Left cardiac atrium (tissue), 4 donors: ENCODE measurements around the gene TF. TPM values are rescaled to one million over a fixed set of nuclear protein-coding genes. Genes with fewer than 3 reads are reported as not detected.
A peak's percentile ranks its signal among the peaks of the same experiment; 100 is the strongest.

Experiments used
- ATAC-seq, 2 donors: fragments of 200-7000 bp; cut with Tn5 transposase; one replicate each; pipeline ENCODE4 v1.9.1; 2020; ENCODE audit warnings: mild to moderate bottlenecking in 2 of 2, moderate library complexity in 2 of 2
- DNase-seq: peaks from one replicate; pipeline ENCODE4 v3.0.0-alpha.2; 2020
- intact Hi-C, 2 donors: fragments of 100-400 bp; cut with DNase I; formaldehyde crosslinking; loops; one replicate each; pipeline versions ENCODE4 v1.14.1 to v1.15.1; 2022 to 2023
- total RNA-seq, 2 donors: library from RNA; stranded (reverse); fragmentation: NEBNext Ultra II Directional; extraction: Animal tissue kit (Norgen Biotek cat#: 25700); gene quantifications; one replicate each; pipeline ENCODE4 v1.2.1, GENCODE V29; 2021
- donor health status: DM: no; HTN: yes; CAD: no.
- donor health status: DM: no; HTN: yes; CAD: no; lungs with severe emphysema.
- donor health status: DM: yes; HTN: yes; CAD: no.
- donor health status: Dilated cardiomyopathy.

Gene TF
- total RNA-seq, 2 donors from 2014 or later: 31.8 to 111 TPM

- DNase-seq: no peak
- no peak for ATAC-seq
- intact Hi-C loops: no loop called here
These were observed 94.6 kb downstream of the TF start for GRCh38 chr3:133840767-133841166.

GRCh38 chr3:133841196-133841595, 95.0 kb downstream of the TF start:
- DNase-seq: no peak
- ATAC-seq: no peak
- intact Hi-C loops: no loop called here

DNA sequence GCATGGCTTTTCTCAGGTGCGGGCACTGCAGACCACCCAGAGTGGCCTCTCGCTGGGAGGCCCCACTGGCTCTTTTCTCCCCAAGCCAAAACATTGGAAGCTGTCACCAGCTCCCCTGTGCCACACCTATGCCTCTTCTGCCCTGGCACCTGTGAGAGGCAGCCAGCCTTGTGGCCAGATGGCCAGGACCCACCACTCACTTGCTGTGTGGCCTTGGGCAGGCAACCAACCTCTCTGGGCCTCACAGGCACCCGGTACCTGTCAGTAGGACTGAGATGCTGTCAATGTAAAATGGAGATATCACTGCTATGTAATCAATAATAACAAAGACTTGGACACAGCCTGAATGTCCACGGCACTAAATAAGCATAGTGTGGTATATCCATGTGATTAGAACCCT, 96.0 kb downstream of the TF start:
- DNase-seq (no peak), ATAC-seq (no peak)
- intact Hi-C loops: no loop called here

GRCh38 chr3:133843634-133844033, 97.4 kb downstream of the TF start:
- peak; percentile 44 to 89 for ATAC-seq
- intact Hi-C loops: no loop called here
- no peak for DNase-seq

GRCh38 chr3:133845127-133845526, 98.9 kb downstream of the TF start:
- ATAC-seq (no peak), DNase-seq (no peak)
- intact Hi-C loops: no loop called here

Other genes starting within 250 kb of the TF start
- gene CDV3, start 172.7 kb upstream of the TF start, total RNA-seq: 100 to 1,000 TPM; 117 to 157 TPM
- gene TOPBP1, start 84.5 kb upstream of the TF start, total RNA-seq: 10 to 100 TPM; 12.0 to 12.4 TPM
- 10 to 100 TPM; 36.8 to 51.8 TPM for gene SRPRB, start 59.4 kb downstream of the TF start, total RNA-seq
- 10 to 100 TPM; 41.4 to 41.6 TPM for gene RAB6B, start 149.5 kb downstream of the TF start, total RNA-seq